Activated T-cell treated with anti-CD3 and anti-CD28 coated beads, Interleukin-2, amount 50 U/mL, for 48 hours (primary cell): Measurements from ENCODE around the gene IQCK.

Experiments used
- DNase-seq, 2 experiments: peaks; one replicate each; pipeline ENCODE4 v3.0.0-alpha.2; 2020

Gene IQCK

DNA sequence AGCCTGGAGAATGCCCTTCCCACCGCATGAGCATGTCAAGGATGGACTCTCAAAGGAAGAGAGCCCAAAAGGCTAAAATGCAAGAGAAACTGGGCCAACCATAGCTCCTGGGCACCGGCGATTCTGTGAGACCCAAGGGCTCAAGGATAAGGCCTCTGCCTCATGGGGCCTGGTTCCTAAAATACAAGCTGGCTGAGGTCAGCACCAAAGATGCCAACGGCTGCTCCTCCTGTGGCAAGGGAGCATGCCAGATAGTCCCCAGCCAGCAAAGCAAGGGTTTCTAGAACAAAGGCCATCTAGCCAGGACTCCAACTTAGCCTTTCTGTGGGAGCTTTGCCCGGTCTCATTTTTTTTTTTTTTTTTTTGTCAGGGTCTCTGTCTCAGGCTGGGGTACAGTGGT, 146.5 kb downstream of the IQCK start:
- no peak for DNase-seq

DNA sequence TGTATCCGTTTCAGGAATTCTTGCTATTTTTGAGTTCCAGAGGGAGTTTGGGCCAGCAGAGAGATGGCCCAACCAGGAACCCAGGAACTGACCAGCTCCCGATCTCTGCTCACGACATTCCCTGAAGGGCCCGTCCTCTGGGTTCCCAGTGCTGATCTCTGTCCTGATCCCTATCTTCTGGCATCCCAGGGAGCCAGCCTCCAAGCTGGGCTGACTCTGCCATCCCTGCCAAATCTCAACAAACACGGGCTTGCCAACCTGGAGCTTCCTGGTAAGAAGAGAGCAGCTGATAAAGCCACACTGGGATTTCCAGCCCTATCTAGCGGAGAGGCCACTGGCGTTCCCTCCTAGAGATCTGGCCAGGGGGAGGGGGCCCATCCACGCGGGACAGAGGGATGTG, 150.3 kb downstream of the IQCK start:
- DNase-seq = no peak

DNA sequence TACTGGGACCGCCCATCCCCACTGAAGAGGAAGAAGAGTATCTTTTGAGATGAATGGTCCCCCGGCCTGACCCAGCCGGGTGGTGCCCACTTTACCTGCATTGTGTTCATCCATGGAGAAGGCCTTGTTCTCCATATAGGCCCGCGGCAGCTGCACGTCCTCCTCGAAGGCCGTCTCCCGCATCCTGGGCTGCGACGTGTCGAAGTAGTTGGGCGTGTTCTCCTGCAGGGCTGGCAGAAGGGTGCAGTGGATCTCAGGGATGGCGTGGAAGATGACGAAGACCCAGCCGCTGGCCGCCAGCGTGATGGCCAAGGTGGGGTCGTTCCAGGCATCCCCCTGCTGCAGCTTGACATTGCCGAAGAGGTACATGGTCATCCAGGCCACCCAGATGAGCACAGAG, 153.7 kb downstream of the IQCK start:
- DNase-seq = no peak

DNA sequence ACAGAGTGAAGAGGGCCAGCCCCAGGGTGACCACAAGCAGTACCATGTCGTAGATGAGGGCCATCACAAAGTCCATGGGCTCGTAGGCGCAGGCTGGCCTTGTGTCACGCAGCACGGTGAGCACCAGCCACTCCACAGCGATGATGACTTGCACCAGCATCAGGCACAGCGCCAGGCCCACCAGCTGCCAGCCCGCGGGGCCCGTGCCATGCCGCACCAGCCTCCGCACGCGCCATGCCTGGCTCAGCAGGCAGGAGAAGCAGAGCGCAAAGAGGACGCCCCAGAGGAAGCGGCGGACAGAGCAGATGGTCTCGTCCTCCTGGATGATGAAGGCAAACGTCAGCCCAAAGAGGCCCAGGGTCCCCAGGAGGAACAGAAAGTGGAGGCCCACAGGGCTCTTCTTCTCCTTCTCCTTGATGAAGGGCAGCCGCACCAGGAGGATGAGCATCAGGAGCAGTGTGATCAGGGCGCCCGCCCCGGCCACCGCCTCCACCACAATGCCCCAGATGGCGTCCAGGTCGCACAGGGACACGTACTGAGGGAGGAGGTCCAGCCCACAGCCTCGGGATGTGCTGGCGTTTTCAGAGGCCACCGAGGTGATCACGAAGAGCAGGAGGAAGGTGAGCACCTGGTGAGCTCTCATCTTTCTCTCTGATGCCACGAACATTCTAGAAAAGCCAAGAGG, 154.2 kb downstream of the IQCK start:
- no peak for DNase-seq

DNA sequence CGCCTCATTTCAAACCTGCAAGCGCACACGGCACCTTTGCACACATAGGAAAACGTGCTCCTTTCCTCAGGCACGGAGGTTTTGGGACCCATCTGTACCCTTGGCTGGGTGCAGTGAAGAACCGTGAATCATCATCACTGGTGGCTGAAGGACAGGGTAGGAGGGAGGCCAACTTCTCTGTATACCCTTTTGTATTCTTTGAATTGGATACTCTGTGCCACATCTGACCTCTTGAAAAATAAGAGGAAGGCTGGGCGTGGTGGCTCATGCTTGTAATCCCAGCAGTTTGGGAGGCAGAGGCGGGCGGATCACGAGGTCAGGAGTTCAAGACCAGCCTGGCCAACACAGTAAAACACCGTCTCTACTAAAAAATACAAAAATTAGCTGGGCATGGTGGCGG, 154.9 kb downstream of the IQCK start:
- no peak for DNase-seq

DNA sequence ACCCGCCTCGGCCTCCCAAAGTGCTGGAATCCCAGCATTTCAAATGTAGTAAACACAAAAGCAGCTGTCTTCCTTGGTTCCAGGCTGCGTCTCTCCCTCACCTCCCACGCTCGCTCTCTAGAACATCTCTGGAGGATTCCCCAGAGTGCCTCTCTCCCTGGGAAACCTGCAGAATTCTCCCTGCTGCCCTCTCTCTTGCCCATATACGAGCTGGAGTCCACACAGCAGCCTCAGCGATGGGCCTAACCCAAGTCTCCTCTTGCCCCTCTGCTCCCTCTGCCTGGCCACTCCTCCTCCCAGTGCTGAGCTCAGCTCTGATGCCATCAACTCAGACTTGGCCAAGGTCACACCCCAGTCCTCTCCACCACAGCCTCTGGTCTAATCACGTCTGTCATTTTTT, 156.0 kb downstream of the IQCK start:
- DNase-seq = no peak

DNA sequence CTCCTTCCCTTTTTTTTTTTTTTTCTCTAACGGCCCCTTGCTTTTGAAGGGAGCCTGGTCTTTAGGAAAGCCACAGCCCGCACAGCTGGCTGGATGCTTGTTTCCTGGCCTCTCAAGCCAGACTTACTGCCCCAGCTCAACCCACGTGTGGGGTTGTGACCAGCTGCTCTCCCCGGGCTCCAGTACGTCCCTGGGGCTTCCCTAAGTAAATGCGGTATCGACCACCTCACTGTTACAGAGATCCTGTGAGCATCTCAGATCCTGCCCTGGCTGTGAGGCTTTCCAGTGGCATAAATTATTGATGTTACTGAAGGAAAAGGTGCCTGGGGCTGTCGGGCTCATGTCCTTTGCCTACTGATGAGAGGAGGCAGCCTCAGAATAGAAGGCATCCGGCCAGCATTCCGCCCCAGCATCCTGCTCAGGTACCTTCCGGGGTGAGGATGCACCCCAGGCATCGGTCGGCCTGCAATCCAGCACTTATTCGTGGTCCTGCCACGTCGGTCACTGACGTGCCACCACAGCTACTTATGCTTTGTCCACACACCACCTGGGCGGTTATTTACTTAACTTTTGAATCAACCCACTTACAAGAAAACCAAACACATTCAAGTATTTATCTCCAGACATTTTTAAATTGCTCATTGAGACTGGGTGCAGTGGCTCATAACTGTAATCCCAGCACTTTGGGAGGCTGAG, 156.9 kb downstream of the IQCK start:
- no peak for DNase-seq

DNA sequence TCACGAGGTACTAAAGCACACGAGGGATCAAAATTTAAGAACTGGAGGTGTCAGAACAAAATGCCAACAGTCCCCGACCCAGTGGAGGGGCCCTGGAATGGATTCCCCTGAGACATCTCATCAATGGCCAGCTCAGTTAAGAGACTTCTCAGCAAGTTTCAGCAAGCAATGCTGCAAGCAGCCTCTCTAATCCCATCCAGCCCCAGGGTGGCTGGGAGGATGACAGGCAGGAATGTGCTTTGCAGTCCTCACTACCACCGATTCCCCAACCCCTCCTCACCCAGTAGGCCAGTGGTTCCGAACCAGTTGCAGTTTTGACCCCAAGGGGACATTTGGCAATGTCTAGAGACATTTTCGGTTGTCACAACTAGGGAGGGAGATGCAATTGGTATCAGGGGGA, 157.8 kb downstream of the IQCK start:
- DNase-seq = no peak

DNA sequence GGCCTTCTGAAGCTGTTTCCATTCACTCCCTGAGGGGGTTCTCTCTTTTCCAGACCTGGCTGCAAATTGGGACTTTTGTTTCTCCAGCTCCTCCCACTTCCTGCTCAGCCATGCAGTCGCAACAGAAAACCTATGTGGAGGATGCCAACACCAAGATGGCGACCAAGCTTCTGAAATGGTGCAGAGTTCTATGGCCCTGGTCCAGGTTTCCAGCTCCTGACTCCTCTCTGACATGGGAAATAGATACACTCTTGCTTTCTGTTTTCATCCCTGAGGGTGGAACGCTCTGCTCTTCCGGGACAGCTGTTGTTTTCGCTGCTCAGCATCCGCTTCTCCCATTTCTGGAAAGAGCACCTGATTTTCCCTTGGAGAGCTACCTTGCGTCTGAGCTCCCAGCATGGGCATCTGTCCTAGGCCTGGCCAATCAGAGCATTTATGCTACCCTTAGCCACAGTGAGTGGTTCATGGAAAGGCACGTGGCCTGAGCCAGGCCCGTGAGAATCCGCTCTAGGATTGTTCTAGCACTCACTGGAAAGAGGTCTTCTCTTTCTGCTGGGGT, 158.5 kb downstream of the IQCK start:
- DNase-seq = no peak

DNA sequence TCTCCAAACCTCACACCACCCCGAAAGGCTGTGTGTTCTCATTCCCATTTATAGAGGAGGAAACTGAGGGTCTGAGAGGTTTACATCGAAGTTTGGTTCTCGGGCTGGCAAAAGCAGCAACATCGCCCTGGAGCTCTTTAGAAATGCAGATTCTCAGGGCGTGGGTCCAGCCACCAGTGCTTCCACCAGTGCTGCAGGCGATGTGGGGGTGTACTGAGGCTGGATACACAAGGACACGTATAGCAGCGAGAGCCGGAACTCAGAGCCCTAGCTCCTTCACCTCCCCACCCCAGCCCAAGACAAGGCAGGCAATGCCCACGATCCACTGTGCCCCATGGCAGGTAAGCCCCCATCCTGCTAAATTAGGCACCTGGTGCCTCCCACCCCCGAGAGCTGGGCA, 160.7 kb downstream of the IQCK start:
- DNase-seq = no peak

DNA sequence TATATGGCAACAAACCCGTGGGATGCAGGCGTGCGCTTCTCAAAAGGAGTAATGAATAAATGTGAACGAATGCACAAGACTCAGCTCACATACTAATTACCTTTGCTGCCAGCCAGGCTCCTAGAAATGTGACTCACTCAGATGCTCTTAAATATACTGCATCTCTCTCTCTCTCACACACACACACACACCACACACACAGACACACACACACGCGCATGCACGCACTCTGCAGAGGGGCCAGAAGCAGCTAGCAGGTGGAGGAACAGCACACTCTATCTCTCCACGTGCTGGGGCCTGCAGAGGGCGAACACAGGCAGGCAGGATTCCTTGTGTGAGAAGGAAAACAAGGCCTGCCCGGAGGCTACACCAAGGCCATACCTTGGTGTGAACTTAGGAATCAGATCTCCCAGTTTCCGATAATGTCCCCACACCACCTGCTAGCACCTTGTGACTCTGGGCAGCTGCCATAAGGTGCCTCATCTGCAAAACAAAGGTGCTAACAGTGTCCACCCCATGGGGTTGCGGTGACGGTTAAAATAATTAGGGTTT, 161.2 kb downstream of the IQCK start:
- no peak for DNase-seq

DNA sequence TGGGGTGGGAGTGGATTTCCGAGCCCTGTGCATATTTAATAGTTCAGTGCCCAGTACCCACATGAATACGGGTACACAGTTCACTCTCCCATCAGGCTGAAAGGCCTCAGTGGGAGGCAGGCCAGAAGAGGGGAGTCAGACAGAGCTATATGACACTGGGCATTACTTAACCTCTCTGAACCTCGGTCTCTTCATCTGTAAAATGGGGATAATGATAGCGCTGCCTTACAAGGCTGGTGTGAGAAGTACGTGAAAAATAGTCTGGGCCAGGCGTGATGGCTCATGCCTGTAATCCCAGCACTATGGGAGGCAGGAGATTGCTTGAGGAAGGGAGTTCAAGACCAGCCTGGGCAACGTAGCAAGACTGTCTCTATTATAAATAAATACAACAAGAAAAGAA, 163.0 kb downstream of the IQCK start:
- no peak for DNase-seq

DNA sequence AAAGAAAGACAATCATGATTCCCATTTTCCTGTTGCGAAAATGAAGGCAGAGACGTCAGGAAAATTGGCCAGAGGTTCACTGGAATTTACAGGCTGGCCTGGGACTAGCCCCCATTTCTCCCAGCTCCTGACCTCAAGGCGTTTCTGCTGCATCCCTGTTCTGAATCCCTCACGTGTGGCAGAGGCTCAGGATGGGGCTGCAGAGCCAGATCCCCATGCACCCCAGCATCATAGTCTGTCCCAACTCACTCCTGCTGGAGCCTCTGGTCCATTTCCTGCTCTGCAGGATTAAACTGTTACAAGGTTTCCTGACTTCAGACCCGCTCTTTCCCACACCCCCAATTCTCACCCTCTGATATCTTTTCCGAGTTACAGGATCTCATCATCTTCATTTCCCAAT, 163.7 kb downstream of the IQCK start:
- no peak for DNase-seq

DNA sequence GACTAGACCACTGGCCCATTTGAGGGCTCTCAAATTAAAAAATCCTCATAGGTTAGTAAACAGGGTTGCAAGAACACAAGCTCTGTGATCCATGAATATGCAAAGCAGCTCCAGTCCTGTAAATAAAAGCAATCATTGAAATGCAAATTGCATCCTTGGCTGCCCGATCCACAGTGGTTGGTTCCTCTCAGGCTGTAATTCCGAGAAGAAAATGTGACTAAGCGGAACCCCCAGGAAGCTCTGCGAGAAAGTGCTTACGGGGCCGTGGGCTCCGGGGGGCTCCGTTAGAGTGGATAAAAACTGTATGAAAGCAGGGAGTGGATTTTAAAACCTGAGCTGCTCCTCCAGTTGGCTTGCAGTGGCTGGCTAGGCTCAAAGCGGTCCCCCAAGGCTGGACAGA, 164.1 kb downstream of the IQCK start:
- no peak for DNase-seq

DNA sequence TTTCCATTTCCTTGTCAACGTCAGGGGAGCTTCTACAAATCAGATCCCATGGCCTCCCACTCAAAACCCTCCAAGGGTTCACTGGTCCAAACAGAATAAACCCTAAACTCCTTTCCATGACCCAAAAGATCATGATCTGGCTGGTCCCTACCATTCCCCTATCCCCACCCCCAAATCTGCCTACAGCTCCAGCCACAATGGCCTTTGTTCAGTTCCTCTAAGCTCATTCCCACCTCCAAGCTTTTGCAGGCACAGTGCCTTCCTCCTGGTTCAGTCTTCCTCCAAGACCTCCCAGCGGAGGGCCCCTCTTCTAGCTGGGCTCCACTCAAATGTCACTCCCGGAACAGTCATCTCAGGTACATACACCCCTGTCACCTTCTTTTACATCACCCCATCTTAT, 164.6 kb downstream of the IQCK start:
- no peak for DNase-seq

DNA sequence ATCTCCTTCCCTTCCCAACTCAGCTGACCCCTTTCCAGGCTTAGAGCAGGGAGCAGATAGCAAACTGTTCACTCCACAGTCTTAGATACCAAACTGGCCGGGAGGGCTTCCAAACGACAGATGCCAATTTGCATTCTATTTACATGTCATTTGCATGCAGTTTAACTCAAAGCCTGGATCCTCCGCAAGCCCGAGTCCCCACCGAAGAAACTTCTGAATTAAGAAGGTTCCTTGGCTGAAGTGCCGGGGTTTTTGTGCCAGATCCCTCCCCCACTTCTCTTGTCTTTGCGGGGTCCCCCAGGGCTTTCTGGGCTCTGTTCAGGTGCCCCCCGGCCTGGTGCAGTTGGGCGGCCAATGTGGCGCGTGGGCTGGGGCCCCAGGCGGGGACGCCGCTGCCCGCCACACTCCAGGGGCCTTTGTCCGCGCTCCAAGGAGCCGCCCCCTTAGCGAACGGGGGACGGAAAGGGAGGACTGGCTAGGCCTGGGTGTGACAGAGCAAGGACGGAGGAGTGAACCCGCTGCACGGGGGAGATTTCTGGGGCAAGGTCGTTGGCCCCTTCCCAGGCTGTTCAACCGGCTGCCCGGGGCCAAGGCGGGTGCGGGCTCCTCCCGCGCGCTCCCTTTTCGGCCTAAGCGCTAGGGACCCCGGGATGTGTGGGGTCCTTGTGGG, 165.4 kb downstream of the IQCK start:
- peak; percentile 24 to 28 for DNase-seq

DNA sequence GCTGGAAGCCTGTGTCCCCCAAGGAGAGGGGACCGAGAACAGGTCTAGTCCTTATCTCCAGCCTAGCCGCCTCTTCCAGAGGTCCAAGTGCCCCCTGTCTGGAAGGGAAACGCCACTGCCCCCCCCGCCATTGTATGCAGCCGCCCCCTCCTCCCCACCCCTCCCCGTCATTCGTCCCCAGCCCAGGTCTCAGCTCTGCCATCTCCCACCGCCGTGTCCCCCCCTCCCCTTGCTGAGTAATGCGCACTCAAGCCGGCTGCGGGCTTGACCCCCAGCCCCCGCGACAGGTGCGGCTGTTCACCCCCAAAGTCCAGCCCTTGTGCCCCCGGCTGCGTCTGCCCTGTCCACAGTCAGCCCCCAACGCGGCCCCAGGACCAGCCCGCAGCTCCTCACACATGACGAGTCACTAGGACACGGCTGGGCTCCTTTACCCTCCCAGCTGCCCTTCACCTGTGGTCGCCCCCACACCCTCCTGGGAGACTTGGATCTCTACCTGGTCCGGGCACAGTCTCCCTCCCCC, 166.0 kb downstream of the IQCK start:
- DNase-seq = peak in 1 of 2 experiments; percentile 29

DNA sequence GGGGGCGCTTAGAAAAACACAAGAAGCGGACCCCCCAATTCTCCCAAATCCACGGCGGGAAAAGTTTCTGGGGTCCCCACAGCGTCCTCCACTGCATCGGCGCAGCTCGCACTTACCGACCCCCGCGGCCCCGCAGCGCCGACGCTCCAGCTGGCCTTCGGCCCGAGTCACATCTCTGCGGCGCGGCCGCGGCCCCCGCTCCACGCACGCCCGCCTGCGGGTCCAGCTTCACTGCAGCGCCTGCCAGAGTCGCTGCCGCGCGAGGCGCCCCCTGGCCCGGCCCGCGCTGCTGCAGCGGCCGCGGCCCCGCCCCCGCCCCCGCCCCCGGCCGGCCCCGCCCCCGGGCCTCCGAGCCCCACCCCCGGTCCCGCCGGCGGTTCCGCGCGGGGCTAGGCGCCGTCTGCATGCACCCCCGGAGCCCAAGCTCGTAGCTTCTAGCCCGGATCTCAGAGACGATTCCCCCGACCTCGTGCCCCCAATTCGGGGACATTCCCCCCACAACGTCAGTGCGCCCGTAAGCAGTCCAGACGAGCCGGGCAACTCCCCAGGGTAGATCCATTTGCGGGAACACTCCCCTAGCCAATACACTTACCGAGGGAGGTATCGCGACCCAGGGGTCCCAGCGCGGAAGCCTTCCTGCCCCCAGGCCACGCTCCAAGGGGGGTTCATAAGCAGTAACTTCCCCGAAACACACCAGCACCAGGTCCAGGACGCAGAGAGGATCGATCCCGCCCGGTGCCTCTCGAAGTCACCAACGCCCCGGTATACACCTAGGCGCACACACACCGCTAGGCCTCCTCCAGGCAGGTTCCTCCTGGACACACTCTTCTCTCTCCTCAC, 166.8 kb downstream of the IQCK start, which contains the start of gene GPRC5B:
TSS of gene GPRC5B (minus strand) at position 238 of the 840 bp plus-strand sequence. CDS start 12,003 bp downstream, outside the sequence.
- DNase-seq = peak; percentile 63

DNA sequence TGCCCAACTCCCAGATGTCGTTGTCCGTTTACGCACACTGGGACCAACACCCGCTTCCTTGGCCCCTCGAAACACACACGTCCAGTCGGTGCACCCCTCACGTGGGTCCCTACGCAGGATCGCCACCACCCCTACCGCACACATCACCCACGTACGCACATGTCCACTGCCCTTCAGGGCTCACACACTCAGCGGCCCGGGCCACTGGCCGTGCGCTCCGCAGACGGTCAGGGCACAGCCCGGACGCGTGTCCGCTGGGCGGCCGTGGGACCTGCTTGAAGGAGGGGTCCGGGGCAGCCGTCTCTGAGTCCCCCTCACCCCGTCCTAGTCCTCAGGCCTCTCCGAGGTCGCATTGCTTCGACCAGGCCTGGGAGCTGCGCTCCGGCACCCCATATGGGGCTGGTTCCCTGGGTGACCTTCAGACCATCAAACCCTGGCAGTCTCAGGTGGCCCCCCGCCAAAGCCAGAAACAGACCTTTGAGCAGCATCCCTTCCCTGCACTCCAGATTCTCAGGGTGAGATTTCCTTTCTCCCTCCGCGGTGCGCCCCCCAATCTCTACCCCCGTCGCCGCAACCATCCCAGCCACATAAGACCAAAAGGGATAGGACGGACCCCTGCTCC, 167.5 kb downstream of the IQCK start:
- DNase-seq = peak; percentile 41 to 47

DNA sequence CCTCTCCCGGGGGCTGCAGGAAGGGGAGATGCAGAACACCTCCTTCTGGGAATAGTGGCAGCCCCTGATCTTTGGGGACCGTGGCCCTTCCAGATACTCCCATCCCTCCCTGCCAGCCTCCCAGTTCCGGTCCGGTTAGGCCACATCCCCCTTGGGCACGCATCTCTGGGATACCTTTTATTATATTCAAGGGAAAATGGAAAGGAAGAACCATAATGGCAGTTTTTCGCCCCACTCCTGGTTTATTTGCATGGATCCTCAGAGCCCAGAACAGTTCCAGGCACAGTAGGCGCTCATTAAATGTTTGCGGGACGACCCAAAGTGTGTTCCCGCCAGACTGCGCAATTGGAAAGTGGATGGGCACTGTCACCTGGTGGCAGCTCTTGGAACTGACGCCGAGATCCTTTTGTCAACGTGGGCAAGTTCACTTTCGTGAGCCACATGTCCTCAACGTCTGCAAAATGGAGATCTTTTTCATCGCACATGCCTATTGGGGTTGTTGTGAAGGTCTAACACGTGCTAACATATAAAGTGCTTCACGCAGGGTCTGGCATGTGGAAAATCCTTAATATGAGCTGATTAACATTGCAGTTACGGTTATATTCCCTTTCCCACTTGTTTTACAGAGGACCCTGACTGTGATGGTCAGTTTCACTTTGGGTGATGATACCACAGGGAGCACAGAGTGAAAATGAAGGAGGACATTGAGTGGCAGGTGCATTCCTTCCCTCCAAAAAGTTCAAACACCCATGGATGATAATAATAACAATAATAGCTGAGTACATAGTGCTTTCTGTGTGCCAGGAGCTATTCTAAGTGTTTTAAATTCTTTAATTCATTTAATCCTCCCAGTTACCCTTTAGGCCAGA, 168.2 kb downstream of the IQCK start:
- peak; percentile 91 to 92 for DNase-seq

DNA sequence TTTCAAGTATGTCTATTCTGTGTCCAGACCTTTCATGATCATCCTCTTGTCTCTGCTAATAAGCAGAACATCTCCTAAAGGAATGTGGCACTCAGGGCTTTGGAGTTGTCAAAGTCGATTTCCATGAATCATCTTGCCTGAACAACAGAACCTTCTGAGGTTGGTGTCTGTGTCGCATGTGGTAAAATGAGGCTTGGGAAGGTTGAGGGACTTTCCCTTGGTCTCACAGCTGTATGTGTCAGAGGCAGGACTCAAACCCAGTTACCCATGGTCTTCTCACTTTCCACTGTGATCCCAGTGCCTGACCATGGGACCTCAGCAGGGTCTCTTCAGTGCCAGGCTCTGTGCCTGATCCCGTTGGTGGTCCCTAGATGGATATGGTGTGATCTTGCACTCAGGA, 170.8 kb downstream of the IQCK start:
- peak in 1 of 2 experiments; percentile 24 for DNase-seq
